GM18870 (cell line): Measurements from ENCODE around the gene SFXN2.

Experiments used
- ATAC-seq: cut with Tn5 transposase; IDR thresholded peaks from one replicate; pipeline ENCODE4 v1.9.1; 2021; ENCODE audit warnings: moderate library complexity; ENCODE audit not compliant: unreplicated experiment

The SFXN2 gene

GRCh38 chr10:102775201-102775934 lies 60.9 kb downstream of the SFXN2 start:
- no peak for ATAC-seq

GRCh38 chr10:102775935-102776669 lies 61.7 kb downstream of the SFXN2 start:
- no peak for ATAC-seq

GRCh38 chr10:102776779-102777456 lies 62.5 kb downstream of the SFXN2 start:
- ATAC-seq, result no peak

- no peak for ATAC-seq
Observed at GRCh38 chr10:102777711-102778453, 63.4 kb downstream of the SFXN2 start.

GRCh38 chr10:102778781-102779180 lies 64.3 kb downstream of the SFXN2 start:
- no peak for ATAC-seq

GRCh38 chr10:102779680-102780526 lies 65.5 kb downstream of the SFXN2 start:
- no peak for ATAC-seq

- ATAC-seq, result no peak
Observed at GRCh38 chr10:102780527-102780808, 66.0 kb downstream of the SFXN2 start.

- ATAC-seq, result no peak
Observed at GRCh38 chr10:102781090-102781920, 66.9 kb downstream of the SFXN2 start.

GRCh38 chr10:102781921-102782557 lies 67.6 kb downstream of the SFXN2 start:
- ATAC-seq, result no peak

- ATAC-seq, result no peak
Observed at GRCh38 chr10:102782673-102783551, 68.5 kb downstream of the SFXN2 start.

GRCh38 chr10:102783568-102783967 lies 69.1 kb downstream of the SFXN2 start:
- ATAC-seq, result no peak

- no peak for ATAC-seq
Observed at GRCh38 chr10:102785818-102786217, 71.4 kb downstream of the SFXN2 start.

- no peak for ATAC-seq
Observed at GRCh38 chr10:102791754-102792395, 77.4 kb downstream of the SFXN2 start.
